ENCODE data around the gene VAT1L.

- TF ChIP-seq CTCF (IDR thresholded peaks at IDR 0.05) (no peak), POLR2A (IDR thresholded peaks at IDR 0.05) (no peak)
These were observed 42.4 kb upstream of the VAT1L start for GRCh38 chr16:77745972-77746371.

Measured in Peyer's patch (tissue), 4 donors.